IMR-90 (cell line): Measurements from ENCODE around the gene FCSK. TPM values are rescaled to one million over a fixed set of nuclear protein-coding genes. Genes with fewer than 3 reads are reported as not detected.

Experiments
- ATAC-seq: fragments of 200-7000 bp; cut with Tn5 transposase; 2 replicates; pipeline ENCODE4 v1.9.1; 2020; ENCODE audit warnings: low read depth, mild to moderate bottlenecking, moderate library complexity
- BruUV-seq: library from RNA; stranded (reverse); fragments of 400-500 nt; replicated peaks from 2 replicates; lab custom pipeline; 2021; lab: Mats Ljungman, UMichigan
- CTCF ChIA-PET: fragments of 300-600 bp; formaldehyde crosslinking; extraction: SDS; loops from one replicate; lab custom pipeline; 2021; ENCODE audit warnings: antibody characterized with exemption; lab: Yijun Ruan, JAX
- POLR2A ChIA-PET: fragments of 300-600 bp; sonication (Branson Sonifier 250); formaldehyde crosslinking; loops from one replicate; lab custom pipeline; 2022; ENCODE audit warnings: antibody characterized with exemption; ENCODE audit not compliant: unreplicated experiment; lab: Charles Lee
- DNase-seq: peaks from one replicate; pipeline ENCODE4 v3.0.0; 2013
- H2AFZ ChIP-seq: replicated peaks from 2 replicates; pipeline ENCODE3; 2013; ENCODE audit warnings: low read length, mild to moderate bottlenecking; ENCODE audit not compliant: poor library complexity
- H2AK5ac ChIP-seq: 2 replicates; pipeline ENCODE4 v1.6.1; 2013; ENCODE audit warnings: low read depth, low read length, inconsistent platforms
- H2AK9ac ChIP-seq: replicated peaks from 2 replicates; pipeline ENCODE3; 2013; ENCODE audit warnings: mild to moderate bottlenecking, low read depth, low read length, moderate library complexity; ENCODE audit not compliant: poor library complexity
- H2BK120ac ChIP-seq: 2 replicates; pipeline ENCODE4 v1.6.1; 2013; ENCODE audit warnings: low read depth, low read length, inconsistent platforms
- H2BK15ac ChIP-seq: 3 replicates; pipeline ENCODE4 v1.6.1; 2013; ENCODE audit warnings: low read depth, low read length, inconsistent platforms
- H2BK20ac ChIP-seq: 2 replicates; pipeline ENCODE4 v1.6.1; 2013; ENCODE audit warnings: low read depth, mild to moderate bottlenecking, inconsistent platforms, low read length, moderate library complexity
- H2BK5ac ChIP-seq: 2 replicates; pipeline ENCODE4 v1.6.1; 2013; ENCODE audit warnings: mild to moderate bottlenecking, low read depth, low read length, inconsistent platforms; ENCODE audit not compliant: poor library complexity, severe bottlenecking
- H3K14ac ChIP-seq: replicated peaks from 2 replicates; pipeline ENCODE4 v1.6.1; 2013; ENCODE audit warnings: low read depth, low read length, inconsistent platforms
- H3K18ac ChIP-seq: 2 replicates; pipeline ENCODE4 v1.6.1; 2013; ENCODE audit warnings: low read depth, low read length, control low read depth
- H3K23ac ChIP-seq: 2 replicates; pipeline ENCODE4 v1.6.1; 2013; ENCODE audit warnings: low read depth, low read length, inconsistent platforms
- H3K27ac ChIP-seq: 2 replicates; pipeline ENCODE4 v1.5.1; 2013; ENCODE audit warnings: mild to moderate bottlenecking, control low read depth, low read length; ENCODE audit not compliant: insufficient read depth
- H3K27me3 ChIP-seq: 2 replicates; pipeline ENCODE4 v1.6.1; 2013; ENCODE audit warnings: low read length; ENCODE audit not compliant: control insufficient read depth, insufficient read depth
- H3K36me3 ChIP-seq: 2 replicates; pipeline ENCODE4 v1.6.1; 2013; ENCODE audit warnings: low read length, mixed read lengths; ENCODE audit not compliant: control insufficient read depth, insufficient read depth
- H3K4ac ChIP-seq: 2 replicates; pipeline ENCODE4 v1.6.1; 2013; ENCODE audit warnings: low read depth, low read length, inconsistent platforms
- H3K4me1 ChIP-seq: 2 replicates; pipeline ENCODE4 v1.6.1; 2013; ENCODE audit warnings: low read length, mixed read lengths; ENCODE audit not compliant: control insufficient read depth, insufficient read depth
- H3K4me2 ChIP-seq: 2 replicates; pipeline ENCODE4 v1.6.1; 2013; ENCODE audit warnings: low read depth, mild to moderate bottlenecking, control low read depth, low read length, moderate library complexity
- H3K4me3 ChIP-seq: 2 replicates; pipeline ENCODE4 v1.5.1; 2013; ENCODE audit warnings: low read depth, mild to moderate bottlenecking, control low read depth, low read length, moderate library complexity; ENCODE audit not compliant: insufficient read depth
- H3K56ac ChIP-seq: 2 replicates; pipeline ENCODE4 v1.6.1; 2013; ENCODE audit warnings: low read length, inconsistent platforms; ENCODE audit not compliant: insufficient read depth; ENCODE audit errors: extremely low read depth
- H3K79me1 ChIP-seq, 2 experiments: 2 replicates each; pipeline ENCODE4 v1.6.1; 2013; ENCODE audit warnings: low read length in 2 of 2, inconsistent platforms in 1 of 2, low read depth in 1 of 2
- H3K9ac ChIP-seq: 2 replicates; pipeline ENCODE4 v1.6.1; 2013; ENCODE audit warnings: low read depth, low read length, control low read depth
- H3K9me1 ChIP-seq: 2 replicates; pipeline ENCODE4 v1.6.1; 2013; ENCODE audit warnings: low read length, inconsistent platforms; ENCODE audit not compliant: insufficient read depth
- H3K9me3 ChIP-seq: 2 replicates; pipeline ENCODE4 v1.6.1; 2013; ENCODE audit warnings: low read length; ENCODE audit not compliant: control insufficient read depth, insufficient read depth
- H4K20me1 ChIP-seq: 2 replicates; pipeline ENCODE4 v1.6.1; 2013; ENCODE audit warnings: low read length, inconsistent platforms; ENCODE audit not compliant: insufficient read depth
- H4K5ac ChIP-seq: 2 replicates; pipeline ENCODE4 v1.6.1; 2013; ENCODE audit warnings: mild to moderate bottlenecking, low read depth, low read length, control low read depth
- H4K8ac ChIP-seq, 2 experiments: 2 replicates each; pipeline ENCODE4 v1.6.1; 2013; ENCODE audit warnings: low read depth in 2 of 2, low read length in 2 of 2, control low read depth in 1 of 2, inconsistent platforms in 1 of 2
- H4K91ac ChIP-seq: 2 replicates; pipeline ENCODE4 v1.6.1; 2013; ENCODE audit warnings: low read depth, low read length, inconsistent platforms; ENCODE audit not compliant: insufficient read depth
- CEBPB ChIP-seq: IDR thresholded peaks from 2 replicates; pipeline ENCODE4 v1.6.1; 2012; ENCODE audit warnings: low read depth, low read length, improper control_type of control experiment
- RCOR1 ChIP-seq: IDR thresholded peaks from 2 replicates; pipeline ENCODE4 v1.6.1; 2012; ENCODE audit warnings: mild to moderate bottlenecking, low read length, improper control_type of control experiment; ENCODE audit not compliant: insufficient replicate concordance
- WGBS, 2 experiments: methylation state at CpG; one replicate each; pipeline versions ENCODE4 v1.1.5 to v1.1.7; 2013; ENCODE audit warnings: missing lambda C conversion rate in 2 of 2; ENCODE audit not compliant: insufficient read length in 1 of 2; ENCODE audit errors: extremely low coverage in 2 of 2; 5-methylcytosine and 5-hydroxymethylcytosine counted together
- dilution Hi-C: fragments of 300-500 bp; cut with HindIII; formaldehyde crosslinking; loops from one replicate; pipeline ENCODE4 v1.14.3; 2018; ENCODE audit warnings: low sequenced_read_pairs; ENCODE audit not compliant: unreplicated experiment
- in situ Hi-C: fragments of 300-500 bp; cut with MboI; formaldehyde crosslinking; loops from 3 replicates; pipeline ENCODE4 v1.14.3; 2019; ENCODE audit warnings: low sequenced_read_pairs, inconsistent platforms, mixed read lengths
- intact Hi-C: fragments of 100-400 bp; cut with micrococcal nuclease; formaldehyde crosslinking; loops from 2 replicates; pipeline ENCODE4 v1.10.0; 2022
- polyA plus RNA-seq, 3 experiments: library from polyadenylated mRNA; depleted of rRNA; stranded (reverse); fragments of >200 nt; gene quantifications; 2 replicates each; pipeline ENCODE4 v1.2.3, GENCODE V29; 2012; ENCODE audit warnings: low replicate concordance in 1 of 3
- total RNA-seq: library from RNA; depleted of rRNA; stranded (reverse); fragments of >200 nt; gene quantifications from 2 replicates; pipeline ENCODE4 v1.2.3, GENCODE V29; 2012

The FCSK gene
- total and polyA plus RNA-seq, 2 of the 4 experiments (the other 2 are of a cell fraction): 6.1 to 7.2 TPM

GRCh38 chr16:70460737-70461261 lies 6.4 kb downstream of the FCSK start:
- H3K9me1 ChIP-seq: 0 out of 2 replicates have a peak, but pooled peaks cover 2% of the 10 kb centered on the region
- no peak overlapping the region for H3K4ac ChIP-seq
- no peaks in the 10 kb centered on the region for H3K9me3 ChIP-seq
- H2AK9ac ChIP-seq: peak overlapping the region; percentile 33
- no peak overlapping the region for H3K23ac ChIP-seq
- H3K14ac ChIP-seq: no peak overlapping the region
- TF ChIP-seq RCOR1: no peak
- TF ChIP-seq CEBPB: 0 out of 2 replicates have a peak, but pooled peaks have one; percentile 15
- H3K56ac ChIP-seq: no peak overlapping the region
- H3K27ac ChIP-seq: no peak overlapping the region
- ChIA-PET POLR2A (no interaction called here), CTCF (interaction anchor here (1.1 kb wide), 1 partner anchor 11 kb away, joined by 4 read pairs; no protein-coding TSS in a partner anchor)
- no peak overlapping the region for H2BK20ac ChIP-seq
- dilution Hi-C loops: no loop called here
- no peak overlapping the region for H4K5ac ChIP-seq
- H3K9ac ChIP-seq: no peak overlapping the region
- peaks cover 0 to 10% of the 10 kb centered on the region in 2 experiments; a peak in 1 of 4 replicates for H3K79me1 ChIP-seq
- H2BK5ac ChIP-seq: no peak overlapping the region
- H4K91ac ChIP-seq: no peak overlapping the region
- ATAC-seq (peak; percentile 82), DNase-seq (peak; percentile 39)
- H3K4me3 ChIP-seq: no peak overlapping the region
- H3K4me1 ChIP-seq: peaks cover 6% of the 10 kb centered on the region
- no peaks in the 10 kb centered on the region for H3K27me3 ChIP-seq
- peak overlapping the region; percentile 66; the same call in 1 of the 2 replicates for H3K4me2 ChIP-seq
- no TSS peak for BruUV-seq
- H3K36me3 ChIP-seq: peaks cover 12% of the 10 kb centered on the region
- no peak overlapping the region for H3K18ac ChIP-seq
- no peak overlapping the region for H2BK120ac ChIP-seq
- H4K8ac ChIP-seq: 0 out of 4 replicates have a peak overlapping the region, but pooled peaks of 1 of the 2 experiments have one; percentile 10
- peak overlapping the region; percentile 12 for H2AFZ ChIP-seq
- in situ Hi-C loops: no loop called here
- H2AK5ac ChIP-seq: no peak overlapping the region
- no peak overlapping the region for H2BK15ac ChIP-seq
- WGBS, 2 experiments: 43% methylated on average over 5 of the region's 8 CpGs; no CpG with 5 or more reads in 1 of the 2 experiments
- peaks cover 3% of the 10 kb centered on the region; the same call in 1 of the 2 replicates for H4K20me1 ChIP-seq
- intact Hi-C loops: no loop called here
